HEK293T (cell line): ENCODE measurements around the gene PPP1R12C.

Experiments used
- ARNT ChIP-seq: fragments of 450-650 bp; IDR thresholded peaks from 2 replicates; pipeline ENCODE4 v1.6.1; 2017; ENCODE audit warnings: mild to moderate bottlenecking
- BHLHE40 ChIP-seq: fragments of 450-650 bp; IDR thresholded peaks from 2 replicates; pipeline ENCODE4 v1.6.1; 2016; ENCODE audit warnings: mild to moderate bottlenecking, moderate library complexity, borderline replicate concordance
- FOXK2 ChIP-seq: fragments of 450-650 bp; IDR thresholded peaks from 2 replicates; pipeline ENCODE4 v1.6.1; 2016; ENCODE audit warnings: mild to moderate bottlenecking
- NFRKB ChIP-seq: fragments of 450-650 bp; IDR thresholded peaks from 2 replicates; pipeline ENCODE4 v1.6.1; 2016; ENCODE audit warnings: mild to moderate bottlenecking, moderate library complexity
- SP1 ChIP-seq: fragments of 450-650 bp; IDR thresholded peaks from 2 replicates; pipeline ENCODE4 v1.6.1; 2017
- ZNF384 ChIP-seq: fragments of 450-650 bp; IDR thresholded peaks from 2 replicates; pipeline ENCODE4 v1.6.1; 2016

GRCh38 chr19:55056827-55057226, 60.6 kb downstream of the PPP1R12C start:
- TF ChIP-seq SP1 (no peak), ZNF384 (no peak), ARNT (no peak), NFRKB (no peak), FOXK2 (no peak), BHLHE40 (no peak)
